Transverse colon (tissue), 3 donors: ENCODE results near the gene EIF4E2.

Experiments used
- EP300 ChIP-seq: sonication (generic); formaldehyde crosslinking; IDR thresholded peaks from one replicate; pipeline ENCODE4 v1.6.1; 2017; ENCODE audit warnings: antibody characterized with exemption, low read depth
- POLR2A ChIP-seq: fragments of 450-650 bp; IDR thresholded peaks from one replicate; pipeline ENCODE4 v1.6.1; 2016; ENCODE audit warnings: antibody characterized with exemption, mild to moderate bottlenecking, moderate library complexity
- TF ChIP-seq, protein P1 (sequence below), 5 experiments: fragments of 200-600 bp in 3 of 5; fragments of 450-650 bp in 2 of 5; sonication (generic) in 3 of 5; IDR thresholded peaks; 1 replicate in 2 of 5; 2 replicates in 3 of 5; pipeline ENCODE4 v1.5.1; 2016 to 2017; ENCODE audit warnings: antibody characterized with exemption in 5 of 5, inconsistent platforms in 3 of 5, mild to moderate bottlenecking in 2 of 5, moderate library complexity in 1 of 5

- TF ChIP-seq POLR2A (no peak), EP300 (no peak)
- TF ChIP-seq, protein P1, sequence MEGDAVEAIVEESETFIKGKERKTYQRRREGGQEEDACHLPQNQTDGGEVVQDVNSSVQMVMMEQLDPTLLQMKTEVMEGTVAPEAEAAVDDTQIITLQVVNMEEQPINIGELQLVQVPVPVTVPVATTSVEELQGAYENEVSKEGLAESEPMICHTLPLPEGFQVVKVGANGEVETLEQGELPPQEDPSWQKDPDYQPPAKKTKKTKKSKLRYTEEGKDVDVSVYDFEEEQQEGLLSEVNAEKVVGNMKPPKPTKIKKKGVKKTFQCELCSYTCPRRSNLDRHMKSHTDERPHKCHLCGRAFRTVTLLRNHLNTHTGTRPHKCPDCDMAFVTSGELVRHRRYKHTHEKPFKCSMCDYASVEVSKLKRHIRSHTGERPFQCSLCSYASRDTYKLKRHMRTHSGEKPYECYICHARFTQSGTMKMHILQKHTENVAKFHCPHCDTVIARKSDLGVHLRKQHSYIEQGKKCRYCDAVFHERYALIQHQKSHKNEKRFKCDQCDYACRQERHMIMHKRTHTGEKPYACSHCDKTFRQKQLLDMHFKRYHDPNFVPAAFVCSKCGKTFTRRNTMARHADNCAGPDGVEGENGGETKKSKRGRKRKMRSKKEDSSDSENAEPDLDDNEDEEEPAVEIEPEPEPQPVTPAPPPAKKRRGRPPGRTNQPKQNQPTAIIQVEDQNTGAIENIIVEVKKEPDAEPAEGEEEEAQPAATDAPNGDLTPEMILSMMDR (IDR thresholded peaks at IDR 0.05) = no peak
Measured at GRCh38 chr2:232571026-232571474, 20.6 kb downstream of the EIF4E2 start.
